Activated CD4-positive, CD25-positive, alpha-beta regulatory T cell treated with anti-CD3 and anti-CD28 coated beads, Interleukin-2, amount 50 U/mL, for 24 hours (primary cell): Measurements from ENCODE around the gene ANKRD53.
"Not testable (repeated sequence)": the region's sequence is repeated elsewhere in the genome, so short reads cannot be mapped to it uniquely, and the experiment has no call there.

Experiments used
- ATAC-seq, 2 donors: fragments of 150-1000 bp; cut with Tn5 transposase; one replicate each; pipeline ENCODE4 v1.10.0; 2021; ENCODE audit warnings: mild to moderate bottlenecking in 1 of 2, moderate library complexity in 1 of 2

The ANKRD53 gene

DNA sequence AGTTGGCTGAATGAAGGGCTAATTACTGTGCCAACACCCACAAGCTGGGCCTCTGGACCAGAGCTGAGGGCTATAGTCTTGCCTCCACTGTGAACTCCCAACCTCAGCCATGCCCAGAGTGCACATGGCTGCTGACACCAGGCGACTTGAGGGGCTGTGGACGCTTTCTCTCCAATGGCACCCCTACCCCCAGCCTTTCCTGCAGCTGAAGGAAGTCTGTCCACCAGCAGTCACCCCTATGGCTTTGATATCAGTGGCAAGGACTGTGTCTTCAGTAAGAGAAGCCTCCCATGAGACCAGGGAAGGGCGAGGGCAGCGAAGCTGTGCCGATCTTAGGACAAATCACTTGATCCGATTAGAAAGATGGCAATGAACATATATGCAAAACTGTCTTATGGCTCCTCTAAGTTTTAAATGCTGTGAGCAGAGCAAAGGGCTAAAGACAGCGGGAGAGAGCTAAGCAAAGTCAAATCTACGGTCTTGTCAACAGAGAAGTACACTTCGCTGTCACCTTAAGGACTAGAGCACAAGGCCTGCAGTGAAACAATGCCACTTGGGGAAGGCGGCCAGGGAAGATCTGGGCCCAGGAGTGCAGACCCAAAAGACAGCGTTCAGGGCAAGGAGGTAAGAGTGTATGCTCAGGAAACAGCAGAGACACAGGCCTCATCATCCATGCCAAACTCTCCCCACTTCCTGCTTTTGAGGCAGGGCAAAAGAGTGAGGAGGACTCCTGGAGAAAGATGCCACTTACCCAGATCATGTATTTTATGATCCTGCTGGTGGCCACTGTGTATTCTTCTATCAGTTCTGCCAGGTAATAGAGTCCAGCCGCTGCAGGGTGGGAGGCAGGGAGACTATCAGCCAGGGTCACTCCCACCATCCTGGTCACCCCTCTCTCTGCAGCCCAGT, 14.8 kb downstream of the ANKRD53 start:
- no peak for ATAC-seq

DNA sequence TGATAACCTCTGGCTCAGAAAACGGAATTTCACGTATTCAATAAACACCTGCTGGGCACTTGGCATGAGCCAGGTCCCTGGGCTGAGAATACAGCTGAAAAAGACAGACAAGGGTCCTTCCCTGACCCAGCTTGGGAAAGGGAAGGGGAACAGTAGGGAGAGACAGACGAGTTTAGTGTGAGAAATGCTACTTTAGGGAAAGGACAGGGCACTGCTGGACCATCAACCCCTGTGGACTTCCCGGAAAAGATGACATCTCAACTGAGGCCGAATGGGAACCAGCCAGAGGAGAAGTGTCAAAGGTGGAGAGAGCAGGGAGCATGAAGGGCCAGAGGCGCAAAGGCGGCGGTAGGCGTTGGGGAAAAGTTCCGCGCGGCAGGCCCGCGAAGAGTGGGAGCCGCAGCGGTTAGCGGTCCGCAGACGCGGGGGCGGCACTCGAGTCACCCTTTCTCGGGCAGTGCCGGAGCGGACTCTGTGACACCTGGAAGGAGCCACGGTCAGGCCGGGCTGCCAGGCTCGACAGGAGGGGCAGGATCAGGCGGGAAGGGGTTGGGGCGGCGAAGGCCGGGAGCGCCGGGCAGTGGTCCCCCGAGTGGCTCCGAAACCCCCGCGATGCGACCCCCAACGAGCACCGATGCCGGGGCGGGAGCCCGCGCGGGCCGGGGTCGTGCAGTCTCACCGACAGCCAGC, 15.7 kb downstream of the ANKRD53 start:
- peak; percentile 20 to 21 for ATAC-seq

DNA sequence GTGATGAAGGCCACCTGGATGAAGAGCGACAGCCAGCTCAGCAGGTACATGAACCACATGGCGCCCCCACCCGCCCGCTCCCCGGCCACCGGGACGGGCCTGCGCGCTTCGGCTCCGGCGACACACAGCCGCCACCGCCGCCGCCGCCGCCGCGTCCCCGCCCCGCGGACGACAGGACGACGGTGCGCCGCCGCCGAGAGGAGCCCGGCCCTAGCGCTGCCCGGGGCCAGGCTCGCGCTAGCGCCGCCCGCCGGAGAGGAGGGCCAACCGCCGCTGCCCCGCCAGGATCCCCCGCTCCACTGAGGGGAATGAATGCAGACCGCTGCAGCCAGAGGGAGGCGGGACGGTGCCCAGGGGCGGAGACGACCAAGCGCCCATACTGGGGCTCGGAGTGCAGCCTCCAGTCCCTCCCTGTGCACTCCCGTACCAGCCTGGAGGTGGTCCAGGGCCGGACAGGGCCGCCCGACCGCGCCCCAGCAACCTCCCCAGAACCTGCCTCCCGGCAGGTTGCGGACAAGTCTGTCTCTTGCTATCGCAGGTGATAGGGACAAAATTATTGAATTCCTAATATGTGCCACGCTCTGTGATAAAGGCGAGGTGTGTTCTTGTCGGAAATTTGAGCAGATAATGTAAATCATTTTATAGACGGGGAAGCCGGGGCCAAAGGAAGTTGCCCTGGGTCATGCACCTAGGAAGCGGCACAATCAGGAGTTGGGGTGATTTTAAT, 16.4 kb downstream of the ANKRD53 start, which contains the start of gene TEX261:
Gene TEX261 (minus strand): TSS at position 175 of the 727 bp plus-strand sequence. CDS start 116 bp downstream, at position 59.
- ATAC-seq, result peak; percentile 98 to 99

GRCh38 chr2:70995426-70995729, 16.9 kb downstream of the ANKRD53 start:
- ATAC-seq, result peak; percentile 19 to 23

DNA sequence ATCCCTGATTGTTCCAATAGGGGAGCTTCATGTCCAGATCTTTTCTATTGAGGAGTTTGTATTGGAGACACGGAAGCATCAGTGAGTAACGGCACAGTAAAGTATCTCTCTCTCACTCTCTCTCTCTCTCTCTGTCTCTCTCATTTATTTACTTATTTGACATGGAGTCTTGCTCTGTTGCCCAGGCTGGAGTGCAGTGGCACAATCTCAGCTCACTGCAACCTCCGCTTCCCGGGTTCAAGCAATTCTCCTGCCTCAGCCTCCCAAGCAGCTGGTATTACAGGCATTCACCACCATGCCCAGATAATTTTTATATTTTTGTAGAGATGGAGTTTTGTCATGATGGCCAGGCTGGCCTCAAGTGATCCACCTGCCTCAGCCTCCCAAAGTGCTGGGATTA, 20.5 kb downstream of the ANKRD53 start:
- not testable (repeated sequence) for ATAC-seq

GRCh38 chr2:70999362-70999761, 20.9 kb downstream of the ANKRD53 start:
- no peak for ATAC-seq

GRCh38 chr2:70999931-71000330, 21.5 kb downstream of the ANKRD53 start:
- not testable (repeated sequence) for ATAC-seq

DNA sequence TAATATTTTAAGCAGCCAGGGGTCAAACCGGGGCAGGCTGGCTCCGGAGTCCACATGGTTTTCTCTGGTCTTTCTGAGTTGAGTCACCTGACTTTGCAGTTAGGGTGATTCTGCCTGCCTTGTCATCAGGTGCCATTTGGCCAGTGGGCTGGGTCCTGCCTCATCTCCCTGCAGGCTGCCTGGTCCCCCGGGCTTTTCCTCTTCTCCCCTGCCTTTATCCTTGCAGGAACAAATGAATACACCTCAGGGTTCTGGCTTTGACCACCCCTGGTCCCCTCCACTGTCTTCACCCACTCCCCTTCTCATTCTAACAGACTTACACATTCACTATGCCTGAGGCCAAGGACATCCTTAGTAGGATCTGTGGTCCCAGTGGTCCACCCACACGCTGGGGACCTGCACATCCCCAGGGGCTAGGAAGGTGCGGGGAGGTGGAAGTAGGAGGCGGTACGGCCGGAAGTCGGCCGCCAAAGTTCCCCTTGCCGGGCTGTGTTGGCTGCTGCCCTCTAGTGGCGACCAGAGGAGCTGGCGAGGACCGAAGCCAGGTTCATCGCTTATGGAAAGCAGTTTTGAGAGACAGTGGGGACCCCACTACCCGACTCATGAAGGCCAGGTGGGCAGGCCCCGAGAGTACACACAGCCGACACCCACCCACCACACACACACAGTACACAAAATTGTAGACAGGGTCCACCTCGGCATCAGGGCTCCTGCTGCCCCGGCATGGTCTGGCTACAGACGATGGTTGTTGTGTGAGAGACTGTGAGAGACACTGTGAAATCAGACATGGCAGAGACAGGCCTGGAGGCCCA, 22.6 kb downstream of the ANKRD53 start:
- peak; percentile 94 for ATAC-seq

DNA sequence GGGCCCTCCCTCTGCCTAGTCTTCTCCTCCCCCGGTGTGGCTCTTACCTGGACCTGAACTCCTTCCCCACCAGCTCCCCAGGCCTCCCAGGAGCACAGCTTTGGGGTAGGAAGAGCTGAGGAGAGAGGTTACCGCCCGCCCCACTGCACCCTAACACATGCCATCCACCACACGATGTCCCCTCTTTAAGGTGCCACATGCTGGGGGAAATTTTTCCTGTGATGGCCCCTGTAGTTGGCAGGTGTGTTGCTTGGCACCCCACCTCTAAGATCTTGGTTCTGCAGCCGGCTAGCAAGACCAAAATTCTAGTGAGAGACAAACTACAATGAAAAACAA, 23.1 kb downstream of the ANKRD53 start:
- ATAC-seq, result no peak

DNA sequence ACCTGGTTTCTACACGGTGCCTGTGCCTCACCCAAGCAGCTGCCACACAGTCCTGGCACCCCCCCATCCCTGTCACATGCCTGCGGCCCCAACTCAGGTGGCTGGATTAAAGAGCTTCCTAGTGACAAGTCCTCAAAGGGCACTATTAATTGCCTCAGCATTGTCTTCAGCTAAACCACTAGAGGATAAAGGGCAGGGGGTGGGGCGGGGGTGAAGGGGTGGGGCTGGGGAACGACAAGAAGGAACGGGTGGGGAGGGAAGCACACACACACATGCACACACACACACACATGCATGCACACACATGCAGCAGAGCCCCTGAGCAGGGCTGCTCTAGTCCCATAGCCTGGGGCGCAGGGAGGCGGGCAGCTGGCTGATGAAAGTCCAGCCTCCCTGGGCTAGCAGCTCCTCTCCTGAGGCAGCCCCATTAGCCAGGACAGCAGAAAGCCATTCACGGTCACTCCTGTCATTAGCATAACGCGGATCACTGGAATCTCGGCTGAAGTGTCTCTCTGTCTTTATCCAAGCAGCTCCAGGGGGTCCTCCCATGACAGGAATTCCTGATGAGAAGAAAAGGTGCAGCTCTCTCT, 23.6 kb downstream of the ANKRD53 start:
- ATAC-seq, result no peak

DNA sequence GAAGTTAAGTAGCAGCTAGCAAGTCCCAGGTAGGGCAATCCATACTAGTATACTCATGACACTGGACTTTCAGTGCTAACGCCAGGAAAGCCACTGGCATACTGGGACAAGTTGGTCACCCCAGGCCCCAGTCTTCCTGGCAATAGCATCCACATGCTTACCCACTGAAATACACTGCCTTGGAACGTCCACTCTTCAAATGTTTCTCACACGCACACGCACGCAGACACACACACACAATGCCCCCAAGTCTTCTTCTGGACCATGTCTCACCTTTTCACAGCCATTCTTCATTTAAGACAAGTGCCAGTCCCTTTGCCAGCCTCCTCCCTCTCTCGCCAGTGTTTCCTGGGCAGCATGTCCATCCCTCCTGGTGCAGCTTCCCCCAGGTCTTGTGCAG, 25.0 kb downstream of the ANKRD53 start:
- no peak for ATAC-seq

DNA sequence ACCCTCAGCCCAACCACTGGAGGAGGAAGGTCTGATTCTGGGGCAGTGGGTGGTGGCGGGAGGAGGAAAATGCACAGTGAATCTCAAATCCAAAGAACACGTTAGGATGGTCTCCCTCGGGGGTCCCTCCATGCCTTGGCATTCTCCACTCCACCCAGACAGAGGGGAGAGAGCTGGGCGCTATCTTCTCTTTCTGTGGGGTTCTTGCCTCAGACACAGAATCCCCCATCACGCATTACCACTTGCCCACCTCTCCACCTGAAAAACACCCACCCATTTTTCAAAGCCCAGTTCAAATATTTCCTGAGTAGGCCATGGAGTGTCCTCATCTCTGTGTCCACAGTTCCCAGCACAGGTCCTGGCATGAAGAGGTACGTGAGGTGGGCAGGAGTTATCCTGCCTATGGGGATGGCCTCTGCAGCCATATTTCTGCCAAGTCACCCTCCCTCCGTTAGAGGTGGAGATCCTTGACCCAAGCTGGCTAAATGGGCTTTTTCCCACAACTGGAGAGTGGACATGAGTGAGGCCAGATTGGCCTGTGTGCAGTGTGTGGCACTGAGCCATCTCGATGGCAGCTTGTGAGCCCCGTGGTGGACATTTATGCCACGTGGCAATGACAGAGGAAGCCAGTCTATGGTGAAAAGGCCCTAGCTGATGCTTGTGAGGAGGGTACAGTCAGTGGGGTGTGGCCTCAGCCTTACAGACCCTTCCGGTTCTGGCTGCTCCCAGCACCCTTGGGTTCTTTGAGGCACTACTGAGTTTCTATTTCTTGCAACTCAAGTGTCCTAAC, 25.7 kb downstream of the ANKRD53 start:
- no peak for ATAC-seq

DNA sequence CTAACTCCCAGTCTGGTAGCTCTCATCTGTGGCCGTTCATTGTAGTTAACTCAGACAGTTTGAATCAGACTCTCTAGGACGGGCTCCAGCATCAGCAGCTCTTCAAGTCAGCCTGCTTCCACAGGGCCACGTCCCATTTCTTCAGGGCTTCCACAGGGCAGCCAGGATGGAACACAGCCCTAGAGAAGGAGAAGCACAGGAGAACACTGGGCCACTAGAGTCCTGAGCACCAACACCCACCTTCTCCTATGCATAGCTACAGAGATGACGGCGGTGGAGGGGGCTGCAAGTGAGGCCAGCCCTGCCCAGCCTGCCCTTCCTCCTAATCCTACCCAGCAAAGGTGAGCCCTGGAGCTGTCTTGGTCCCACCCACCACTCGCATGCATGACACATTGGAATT, 26.4 kb downstream of the ANKRD53 start:
- no peak for ATAC-seq

- no peak for ATAC-seq
Observed at GRCh38 chr2:71005271-71006202, 27.1 kb downstream of the ANKRD53 start.

GRCh38 chr2:71006323-71006722, 27.9 kb downstream of the ANKRD53 start:
- ATAC-seq, result no peak

GRCh38 chr2:71006955-71007799, 28.7 kb downstream of the ANKRD53 start:
- ATAC-seq, result no peak

DNA sequence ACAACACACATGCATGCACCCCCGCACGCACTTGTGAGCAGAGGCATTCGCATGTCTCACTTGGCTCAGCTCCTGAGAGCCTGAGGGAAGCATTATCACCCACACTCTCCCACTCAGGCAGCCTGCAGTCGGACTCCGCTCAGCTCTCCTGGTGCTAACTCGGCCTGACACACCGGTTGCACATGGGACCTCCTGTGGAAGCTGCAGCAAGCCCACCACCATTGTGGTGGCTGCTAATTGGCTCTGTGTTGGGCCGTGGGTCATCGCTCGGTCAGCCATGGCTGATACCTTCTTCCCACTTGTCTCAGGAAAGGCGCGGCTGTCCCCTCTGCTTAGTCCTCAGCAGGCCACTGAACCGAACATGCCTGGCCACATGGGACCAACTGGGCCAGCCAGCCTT, 29.9 kb downstream of the ANKRD53 start:
- ATAC-seq, result no peak

DNA sequence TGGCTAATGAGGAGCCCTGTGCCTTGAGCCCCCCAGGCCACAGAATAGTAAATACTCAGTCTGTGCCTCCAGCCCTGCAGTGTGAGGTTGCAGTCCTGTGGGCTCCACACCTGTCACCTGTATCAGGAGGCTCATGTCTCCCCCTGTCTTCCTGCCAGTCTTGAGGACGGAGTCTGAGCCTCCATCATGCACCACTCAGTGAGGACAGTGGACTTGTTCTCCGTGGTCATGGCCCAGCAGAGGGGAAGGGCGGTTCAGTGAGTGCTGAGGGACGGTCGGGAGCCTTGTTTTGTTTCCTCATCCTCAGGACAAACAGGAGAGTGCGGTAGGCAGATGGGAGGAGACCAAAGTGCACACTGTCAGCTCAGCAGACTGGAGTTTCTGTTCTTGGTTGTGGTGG, 33.4 kb downstream of the ANKRD53 start:
- not testable (repeated sequence) for ATAC-seq

- no peak for ATAC-seq
Observed at GRCh38 chr2:71018625-71019024, 40.2 kb downstream of the ANKRD53 start.
